ENCODE measurements around the gene ZBP1.

Gene ZBP1

GRCh38 chr20:57620274-57620990 is at the start of gene ZBP1:
Gene ZBP1, minus strand, starts transcription at chr20:57620426. Its CDS starts 131 bp downstream, at chr20:57620295.
- DNase-seq (ENCODE audit: low read depth) = no peak

- DNase-seq (ENCODE audit: low read depth) = no peak
Observed at GRCh38 chr20:57669632-57670031, 49.4 kb upstream of the ZBP1 start.

GRCh38 chr20:57667924-57668782 is 47.9 kb upstream of the ZBP1 start:
- no peak for DNase-seq (ENCODE audit: low read depth)

GRCh38 chr20:57667388-57667787 is 47.2 kb upstream of the ZBP1 start:
- DNase-seq (ENCODE audit: low read depth) = no peak

GRCh38 chr20:57666834-57667157 is 46.6 kb upstream of the ZBP1 start:
- DNase-seq (ENCODE audit: low read depth) = no peak

- DNase-seq (ENCODE audit: low read depth) = no peak
Observed at GRCh38 chr20:57666106-57666833, 46.0 kb upstream of the ZBP1 start.

GRCh38 chr20:57665589-57665971 is 45.4 kb upstream of the ZBP1 start:
- DNase-seq (ENCODE audit: low read depth) = no peak

- no peak for DNase-seq (ENCODE audit: low read depth)
Observed at GRCh38 chr20:57664924-57665588, 44.8 kb upstream of the ZBP1 start.

GRCh38 chr20:57664476-57664875 is 44.2 kb upstream of the ZBP1 start:
- no peak for DNase-seq (ENCODE audit: low read depth)

- DNase-seq (ENCODE audit: low read depth) = no peak
Observed at GRCh38 chr20:57663681-57664451, 43.6 kb upstream of the ZBP1 start.

GRCh38 chr20:57663241-57663640 is 43.0 kb upstream of the ZBP1 start:
- no peak for DNase-seq (ENCODE audit: low read depth)

GRCh38 chr20:57662456-57663240 is 42.4 kb upstream of the ZBP1 start:
- DNase-seq (ENCODE audit: low read depth) = no peak

GRCh38 chr20:57661746-57662455 is 41.7 kb upstream of the ZBP1 start:
- no peak for DNase-seq (ENCODE audit: low read depth)

- no peak for DNase-seq (ENCODE audit: low read depth)
Observed at GRCh38 chr20:57660922-57661745, 40.9 kb upstream of the ZBP1 start.

GRCh38 chr20:57660181-57660921 is 40.1 kb upstream of the ZBP1 start:
- DNase-seq (ENCODE audit: low read depth) = no peak

- DNase-seq (ENCODE audit: low read depth) = no peak
Observed at GRCh38 chr20:57659517-57660180, 39.4 kb upstream of the ZBP1 start.

- no peak for DNase-seq (ENCODE audit: low read depth)
Observed at GRCh38 chr20:57658833-57659516, 38.7 kb upstream of the ZBP1 start.

Data from stimulated activated CD8-positive, alpha-beta memory T cell treated with anti-CD3 and anti-CD28 coated beads, Interleukin-12 subunit alpha, Interleukin-12 subunit beta, amount 100 ng/mL, for 1 hour (primary cell).